ENCODE measurements around the gene SLC8A1.

DNA sequence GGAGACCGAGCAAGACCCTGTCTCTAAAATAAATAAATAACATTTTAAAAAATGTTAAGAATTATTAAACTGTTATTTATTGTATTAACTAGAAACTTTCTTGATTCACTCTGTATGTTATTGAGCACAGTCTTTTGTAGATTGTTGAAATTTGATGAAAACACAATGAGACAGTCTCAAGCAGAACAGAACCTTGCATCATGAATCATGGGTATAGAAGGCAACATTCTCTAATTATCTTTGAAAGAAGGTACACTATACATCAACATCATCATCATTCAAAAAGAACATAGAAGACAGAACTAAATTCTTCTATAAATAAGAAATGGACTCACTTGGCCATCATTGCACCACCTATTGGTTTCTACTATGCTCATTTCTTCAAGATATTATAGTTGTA, 67.7 kb downstream of the SLC8A1 start:
- TF ChIP-seq, protein P1, sequence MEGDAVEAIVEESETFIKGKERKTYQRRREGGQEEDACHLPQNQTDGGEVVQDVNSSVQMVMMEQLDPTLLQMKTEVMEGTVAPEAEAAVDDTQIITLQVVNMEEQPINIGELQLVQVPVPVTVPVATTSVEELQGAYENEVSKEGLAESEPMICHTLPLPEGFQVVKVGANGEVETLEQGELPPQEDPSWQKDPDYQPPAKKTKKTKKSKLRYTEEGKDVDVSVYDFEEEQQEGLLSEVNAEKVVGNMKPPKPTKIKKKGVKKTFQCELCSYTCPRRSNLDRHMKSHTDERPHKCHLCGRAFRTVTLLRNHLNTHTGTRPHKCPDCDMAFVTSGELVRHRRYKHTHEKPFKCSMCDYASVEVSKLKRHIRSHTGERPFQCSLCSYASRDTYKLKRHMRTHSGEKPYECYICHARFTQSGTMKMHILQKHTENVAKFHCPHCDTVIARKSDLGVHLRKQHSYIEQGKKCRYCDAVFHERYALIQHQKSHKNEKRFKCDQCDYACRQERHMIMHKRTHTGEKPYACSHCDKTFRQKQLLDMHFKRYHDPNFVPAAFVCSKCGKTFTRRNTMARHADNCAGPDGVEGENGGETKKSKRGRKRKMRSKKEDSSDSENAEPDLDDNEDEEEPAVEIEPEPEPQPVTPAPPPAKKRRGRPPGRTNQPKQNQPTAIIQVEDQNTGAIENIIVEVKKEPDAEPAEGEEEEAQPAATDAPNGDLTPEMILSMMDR (IDR thresholded peaks at IDR 0.05; ENCODE audit: borderline replicate concordance, extremely low read depth, low read length, poor library complexity, severe bottlenecking) = no peak
- no peak for TF ChIP-seq EZH2 (IDR thresholded peaks at IDR 0.05; ENCODE audit: borderline replicate concordance, low read depth, low read length, severe bottlenecking)
